Activated CD4-positive, CD25-positive, alpha-beta regulatory T cell (primary cell): ENCODE measurements around the gene C12orf56.
"Not testable (repeated sequence)": the region's sequence is repeated elsewhere in the genome, so short reads cannot be mapped to it uniquely, and the experiment has no call there.

Experiments used
- DNase-seq, 4 experiments: peaks; one replicate each; lab custom pipeline; 2025; lab: John Stamatoyannopoulos, UW

The C12orf56 gene

DNA sequence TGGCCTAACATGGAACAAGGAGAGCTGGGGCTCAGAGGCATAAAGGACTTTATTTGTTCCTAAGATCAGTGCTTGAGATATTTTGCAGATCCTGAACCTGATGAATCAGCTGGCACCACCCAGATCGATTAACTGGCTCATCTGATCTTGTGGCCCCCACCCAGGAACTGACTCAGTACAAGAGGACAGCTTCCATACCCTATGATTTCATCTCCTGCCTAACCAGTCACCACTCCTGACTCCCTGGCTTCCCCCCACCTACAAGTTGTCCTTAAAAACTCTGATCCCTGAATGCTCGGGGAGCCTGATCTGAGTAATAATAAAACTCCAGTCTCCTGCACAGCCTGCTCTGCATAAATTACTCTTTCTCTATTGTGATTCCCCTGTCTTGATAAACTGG is 5.1 kb downstream of the C12orf56 start:
- no peak for DNase-seq

DNA sequence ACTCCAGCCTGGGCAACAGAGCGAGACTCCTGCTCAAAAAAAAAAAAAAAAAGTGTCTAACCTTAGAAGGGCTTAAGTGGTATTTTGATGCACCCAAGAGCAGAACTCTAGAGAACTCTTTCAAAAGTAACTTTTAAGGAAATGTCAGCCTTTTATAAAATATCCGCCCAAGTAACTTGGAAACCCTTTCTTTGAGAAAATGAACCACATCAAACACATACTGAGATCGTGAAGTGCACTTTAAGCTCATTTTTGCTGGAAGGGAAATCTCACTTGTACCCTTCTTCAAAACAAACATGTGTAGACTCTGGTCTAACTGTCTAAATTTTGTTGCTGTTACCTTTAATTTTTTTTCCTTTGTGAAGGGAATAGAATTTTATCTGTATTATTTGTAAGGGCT is 5.5 kb downstream of the C12orf56 start:
- DNase-seq: no peak

DNA sequence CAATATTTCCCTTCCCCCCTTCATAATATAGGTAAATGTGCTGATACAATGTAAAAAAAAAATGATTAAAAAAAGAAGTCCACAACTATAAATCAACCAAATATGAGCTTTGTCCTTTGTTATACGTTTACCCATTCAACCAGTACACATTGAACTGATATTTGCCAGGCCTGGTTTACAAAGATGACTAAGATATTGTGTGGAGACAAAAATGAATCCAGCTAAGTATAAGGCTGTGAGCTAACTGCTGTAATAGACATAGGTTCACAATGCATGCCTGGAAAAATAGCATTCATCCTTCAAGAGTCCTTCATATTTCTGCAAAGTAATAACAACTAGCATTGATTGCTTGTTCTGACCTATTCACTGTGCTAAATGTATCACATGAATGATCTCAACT is 6.9 kb downstream of the C12orf56 start:
- DNase-seq: no peak

DNA sequence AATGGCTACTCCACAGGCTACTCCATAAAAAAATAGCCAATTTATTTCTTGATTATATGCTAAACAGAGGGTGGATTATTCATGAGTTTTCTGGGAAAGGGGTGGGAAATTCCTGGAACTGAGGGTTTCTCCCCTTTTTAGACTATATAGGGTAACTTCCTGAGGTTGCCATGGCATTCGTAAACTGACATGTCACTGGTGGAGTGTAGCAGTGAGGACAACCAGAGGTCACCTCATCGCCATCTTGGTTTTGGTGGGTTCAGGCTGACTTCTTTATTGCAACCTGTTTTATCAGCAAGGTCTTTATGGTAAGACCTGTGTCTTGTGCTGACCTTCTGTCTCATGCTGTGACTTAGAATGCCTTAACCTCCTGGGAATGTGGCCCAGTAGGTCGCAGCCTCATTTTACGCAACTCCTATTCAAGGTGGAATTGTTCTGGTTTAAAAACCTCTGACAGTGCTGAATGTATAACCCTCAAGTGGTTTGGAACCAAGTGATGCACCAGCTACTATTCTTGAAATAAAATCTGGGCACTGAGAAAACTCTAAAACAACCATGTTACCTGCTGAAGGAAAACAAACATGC is 27.7 kb downstream of the C12orf56 start:
- no peak for DNase-seq

DNA sequence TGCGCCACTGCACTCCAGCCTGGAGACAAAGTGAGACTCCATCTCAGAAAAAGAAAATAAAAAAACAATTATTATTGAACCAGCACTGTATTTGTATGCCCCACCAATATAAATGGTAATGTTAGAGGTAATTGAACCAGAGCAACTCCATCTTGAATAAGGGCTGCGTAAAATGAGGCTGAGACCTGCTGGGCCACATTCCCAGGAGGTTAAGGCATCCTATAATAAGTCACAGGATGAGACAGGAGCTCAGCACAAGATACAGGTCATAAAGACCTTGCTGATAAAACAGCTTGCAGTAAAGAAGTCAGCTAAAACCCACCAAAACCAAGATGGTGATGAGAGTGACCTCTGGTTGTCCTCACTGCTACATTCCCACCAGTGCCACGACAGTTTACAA is 29.4 kb downstream of the C12orf56 start:
- not testable (repeated sequence) for DNase-seq

DNA sequence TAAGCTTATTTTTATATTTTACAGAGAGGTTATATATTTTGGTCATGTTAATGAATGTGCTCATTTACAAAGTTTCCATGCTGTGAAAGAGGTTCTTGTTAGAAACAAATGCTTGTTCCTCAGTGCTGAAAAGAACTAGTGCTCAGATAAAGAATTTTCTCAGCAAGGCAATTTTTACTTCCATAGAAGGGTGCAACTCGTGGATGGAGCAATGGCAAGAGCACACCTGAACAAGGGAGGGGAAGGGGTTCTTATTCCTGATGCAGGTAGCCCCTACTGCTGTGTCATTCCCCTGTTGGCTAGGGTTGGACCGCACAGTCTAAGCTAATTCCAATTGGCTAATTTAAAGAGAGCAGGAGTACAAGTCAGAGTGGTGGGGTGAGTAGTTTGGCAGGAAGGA is 34.3 kb downstream of the C12orf56 start:
- DNase-seq: not testable (repeated sequence)

DNA sequence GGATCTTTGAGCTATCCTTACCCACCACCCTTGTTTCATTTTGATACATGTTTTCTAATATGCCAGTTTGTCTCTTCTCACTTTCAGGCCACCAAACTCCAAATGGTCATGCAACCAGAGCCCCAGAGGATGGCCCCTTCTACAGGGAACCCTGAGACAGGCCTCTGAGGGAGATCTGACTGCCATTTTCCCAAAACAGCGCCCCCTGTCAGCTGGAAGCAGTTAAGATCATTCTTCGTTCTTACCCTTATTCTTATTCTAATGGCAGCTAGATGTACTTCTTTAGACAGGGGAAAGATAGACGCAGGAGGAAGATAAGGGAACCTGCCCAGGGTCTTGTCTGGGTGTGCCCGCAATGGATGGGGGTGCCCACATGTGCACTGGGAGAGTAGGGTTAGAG is 38.4 kb downstream of the C12orf56 start:
- DNase-seq: no peak

DNA sequence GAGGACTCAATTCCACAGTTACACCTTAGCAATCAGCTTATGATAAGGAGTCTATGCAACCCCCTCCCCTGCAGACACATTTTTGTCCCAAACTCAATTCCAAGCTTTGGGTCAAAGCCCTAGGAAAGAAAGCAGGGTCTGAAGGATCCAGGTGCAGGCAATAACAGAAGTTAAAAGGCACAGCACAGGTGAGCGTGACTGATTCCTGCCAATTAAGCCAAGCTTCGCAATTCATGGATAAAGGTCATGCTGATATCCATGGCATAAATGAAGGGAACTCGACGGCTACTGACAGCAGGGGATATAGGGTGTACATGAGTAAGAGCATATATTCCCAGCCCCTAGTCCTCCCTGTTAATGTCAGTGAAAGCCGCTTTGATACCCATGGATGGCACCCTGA is 39.3 kb downstream of the C12orf56 start:
- no peak for DNase-seq

DNA sequence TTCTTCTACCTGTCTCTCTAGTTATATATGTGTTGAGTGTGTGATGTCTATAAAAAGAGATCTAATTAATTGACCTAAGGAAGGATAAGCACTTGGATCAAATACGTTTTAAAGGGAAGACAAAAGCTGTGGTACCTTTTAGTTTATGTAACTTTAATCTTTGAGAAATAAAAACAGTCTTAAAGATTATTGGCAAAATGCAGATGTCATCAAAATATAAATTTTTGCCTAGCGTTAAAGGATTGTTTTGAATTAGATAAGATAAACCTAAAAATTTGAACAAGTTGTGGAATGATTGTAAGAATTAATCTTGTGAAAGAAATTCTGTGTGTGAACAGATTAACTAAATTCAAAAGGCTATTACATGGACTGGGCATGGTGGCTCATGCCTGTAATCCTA is 42.9 kb downstream of the C12orf56 start:
- no peak for DNase-seq

DNA sequence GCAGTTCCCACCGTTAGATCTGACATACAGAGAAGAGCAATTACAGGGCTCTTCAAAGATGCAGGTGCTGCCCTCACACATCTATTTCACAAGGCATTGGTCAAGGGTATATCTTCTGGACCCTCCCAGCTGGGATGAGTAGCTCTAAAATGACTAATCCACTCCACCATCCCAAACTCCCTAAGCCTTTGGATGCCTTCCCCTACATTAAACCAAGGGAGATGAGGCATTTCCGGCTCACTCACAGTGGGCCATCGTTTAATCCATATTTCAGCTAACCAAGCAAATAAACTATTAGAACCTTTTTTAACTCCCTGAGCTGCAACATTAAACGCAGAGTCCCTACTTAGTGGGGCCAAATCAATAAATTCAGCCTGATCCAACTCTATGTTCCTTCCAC is 45.9 kb downstream of the C12orf56 start:
- DNase-seq: not testable (repeated sequence)

DNA sequence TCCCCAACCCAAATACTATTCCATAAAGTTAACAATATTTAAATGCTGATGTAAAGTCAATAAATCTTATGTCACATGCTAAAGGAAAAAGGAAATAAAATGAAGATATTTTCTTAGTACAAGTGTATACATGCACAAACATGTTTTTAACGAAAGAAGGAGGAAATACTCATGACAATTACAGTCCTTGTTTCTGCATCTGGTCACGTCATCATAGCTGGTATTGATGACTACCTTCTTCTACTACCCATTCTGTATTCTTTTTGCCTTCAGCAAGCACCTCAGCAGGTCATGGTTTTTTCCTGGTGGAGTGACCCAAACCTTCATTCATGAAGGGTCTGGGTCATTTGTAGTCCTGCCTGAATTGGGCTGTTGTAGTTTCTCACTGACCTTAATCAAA is 50.0 kb downstream of the C12orf56 start:
- not testable (repeated sequence) for DNase-seq

DNA sequence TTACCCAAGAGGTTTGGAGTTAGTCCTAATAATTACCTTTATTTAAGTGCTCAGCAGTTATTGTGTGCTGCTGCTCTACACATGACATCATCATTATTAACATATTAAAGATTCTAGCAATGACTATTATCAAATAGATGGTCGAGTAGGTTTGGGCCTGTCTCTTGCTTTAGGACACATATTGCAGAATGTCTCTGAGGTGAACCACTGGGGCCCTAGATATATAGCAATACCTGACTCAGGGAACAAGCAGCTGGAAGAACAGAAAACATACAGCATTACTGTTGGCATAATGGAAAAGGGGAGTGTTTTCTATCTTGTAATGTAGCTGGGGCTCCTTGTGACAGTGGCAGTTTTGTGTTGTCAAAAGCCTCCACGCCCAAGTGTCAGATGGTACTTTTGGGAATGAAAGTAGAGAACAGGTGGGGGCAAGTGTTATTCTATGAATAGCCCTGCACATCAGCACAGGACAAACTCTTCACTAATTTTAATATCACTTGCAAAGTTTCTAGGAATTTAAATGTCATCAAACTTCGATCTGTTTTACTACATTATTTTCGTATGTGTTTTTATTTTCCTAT is 54.6 kb downstream of the C12orf56 start:
- DNase-seq: no peak

DNA sequence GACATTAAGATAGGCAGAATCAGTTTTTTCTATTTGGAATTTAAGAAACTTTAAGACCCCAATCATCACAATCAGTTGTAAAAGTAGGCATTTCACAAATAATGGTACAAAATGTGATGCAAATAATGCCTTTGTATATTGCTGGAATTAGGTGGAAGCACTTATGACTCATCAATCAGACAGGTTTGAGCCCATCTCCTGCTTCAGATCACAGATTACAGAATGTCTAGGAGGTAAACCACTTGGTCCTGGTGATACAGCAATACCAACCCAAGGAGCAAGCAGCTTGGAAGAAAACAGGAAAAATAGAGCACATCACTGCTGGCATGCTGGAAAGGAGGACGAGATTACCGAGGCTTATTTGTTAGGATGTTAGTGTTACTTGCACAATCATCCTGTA is 57.6 kb downstream of the C12orf56 start:
- no peak for DNase-seq

DNA sequence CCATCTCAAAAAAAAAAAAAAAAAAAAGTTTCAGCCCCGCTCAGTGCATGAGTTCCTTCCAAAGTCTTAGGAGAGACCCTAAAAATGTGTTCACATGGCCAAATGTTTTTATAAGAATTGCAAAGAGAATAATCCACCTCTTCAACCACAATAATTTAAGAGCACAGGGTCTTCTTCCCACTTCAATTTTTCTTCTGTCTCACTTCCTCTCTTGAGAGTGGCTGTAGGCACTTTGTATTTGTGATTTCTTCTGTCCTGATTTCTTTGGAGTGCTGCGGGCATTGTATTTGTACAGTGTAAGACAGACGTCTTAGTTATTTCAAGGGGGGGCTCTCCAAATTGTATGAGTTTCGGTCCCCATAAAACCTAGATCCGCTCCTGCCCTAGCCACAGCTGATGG is 58.3 kb downstream of the C12orf56 start:
- DNase-seq: no peak

DNA sequence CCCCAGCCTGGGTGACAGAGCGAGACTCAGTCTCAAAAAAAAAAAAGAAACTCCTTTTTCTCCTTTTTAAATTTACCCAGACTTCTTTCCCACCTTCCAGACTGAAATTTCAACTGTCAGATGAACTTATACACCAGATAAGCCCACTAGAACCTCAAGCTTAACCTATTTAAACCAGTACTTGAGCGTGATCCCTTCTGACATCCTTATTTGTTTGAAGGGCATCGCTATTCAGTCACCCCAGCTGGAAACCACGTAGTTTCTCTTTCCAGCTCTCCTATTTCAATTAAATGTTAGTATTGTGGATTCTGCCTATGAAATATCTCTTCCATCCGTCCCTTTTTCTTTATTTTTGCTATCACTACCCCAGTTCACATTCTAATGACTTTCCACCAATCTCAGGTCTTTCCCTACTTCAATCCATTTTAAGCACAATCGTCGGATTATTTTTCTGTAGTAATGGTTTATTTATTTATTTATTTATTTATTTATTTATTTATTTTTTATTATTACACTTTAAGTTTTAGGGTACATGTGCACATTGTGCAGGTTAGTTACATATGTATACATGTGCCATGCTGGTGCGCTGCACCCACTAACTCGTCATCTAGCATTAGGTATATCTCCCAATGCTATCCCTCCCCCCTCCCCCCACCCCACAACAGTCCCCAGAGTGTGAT is 61.4 kb downstream of the C12orf56 start:
- DNase-seq: not testable (repeated sequence)

DNA sequence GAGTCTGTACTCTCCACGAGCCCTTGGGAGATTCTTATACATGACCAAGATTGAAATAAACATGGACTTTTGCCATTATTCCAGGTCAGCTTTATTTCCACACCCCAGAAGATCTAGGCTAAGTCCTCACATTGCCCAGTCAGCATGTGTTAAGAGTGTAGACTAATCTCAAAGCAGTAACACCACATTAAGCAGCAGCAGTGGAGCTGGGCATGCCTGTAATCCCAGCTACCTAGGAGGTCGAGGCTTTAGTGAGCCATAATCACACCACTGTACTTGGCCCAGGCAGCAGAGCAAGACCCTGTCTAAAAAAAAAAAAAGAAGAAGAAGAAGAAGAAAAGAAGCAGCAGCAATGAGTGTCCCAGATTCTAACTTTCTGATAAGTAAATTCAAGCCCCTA is 65.5 kb downstream of the C12orf56 start:
- DNase-seq: no peak

DNA sequence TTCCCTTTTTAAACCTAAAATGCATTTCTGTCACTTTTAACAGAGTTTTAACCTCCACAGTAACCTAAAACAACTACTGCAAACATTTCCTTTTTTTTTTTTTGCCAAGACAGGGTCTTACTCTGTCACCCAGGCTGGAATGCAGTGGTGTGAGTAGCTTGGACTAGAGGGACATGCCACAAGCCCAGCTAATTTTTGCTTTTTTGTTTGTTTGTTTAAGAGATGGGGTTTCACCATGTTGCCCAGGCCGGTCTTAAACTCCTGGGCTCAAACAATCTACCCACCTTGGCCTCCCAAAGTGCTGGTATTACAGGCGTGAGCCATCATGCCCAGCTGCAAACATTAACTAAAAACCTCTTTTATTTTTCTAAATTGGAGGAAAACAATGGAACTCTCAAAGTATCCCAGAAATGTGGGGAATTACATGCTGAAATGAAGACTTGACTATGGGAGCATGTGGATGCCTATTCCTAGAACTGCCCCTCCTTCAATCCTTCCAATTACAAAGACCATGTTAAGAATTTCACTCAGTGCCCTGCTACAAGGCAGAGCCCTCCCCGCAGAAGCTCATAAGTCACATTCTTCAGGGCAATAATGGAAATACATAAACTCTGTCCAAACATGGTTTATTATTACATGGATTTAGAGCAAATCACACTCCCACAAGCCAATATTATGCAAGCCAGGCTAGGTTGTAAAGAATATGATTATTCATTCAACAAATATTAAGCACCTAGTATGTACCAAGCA is 66.9 kb downstream of the C12orf56 start:
- DNase-seq: no peak

DNA sequence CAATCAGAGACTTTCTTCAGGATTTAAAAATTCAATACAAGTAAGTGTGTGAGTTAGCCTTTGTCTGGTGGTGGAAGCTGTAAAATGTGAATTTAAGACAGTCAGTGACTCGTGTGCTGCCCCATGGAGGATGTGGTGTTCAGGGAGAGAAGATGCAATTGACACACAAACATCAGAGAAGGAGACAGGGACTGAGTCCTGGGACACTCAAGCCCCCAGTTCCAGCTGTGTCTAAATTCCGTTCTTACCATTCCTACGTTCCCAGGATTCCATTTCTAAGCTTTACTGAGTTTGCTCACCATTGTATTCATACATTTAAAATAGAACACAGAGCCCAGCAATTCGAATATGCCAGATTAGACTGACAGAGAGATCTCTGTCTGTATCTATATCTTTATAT is 67.6 kb downstream of the C12orf56 start:
- no peak for DNase-seq

DNA sequence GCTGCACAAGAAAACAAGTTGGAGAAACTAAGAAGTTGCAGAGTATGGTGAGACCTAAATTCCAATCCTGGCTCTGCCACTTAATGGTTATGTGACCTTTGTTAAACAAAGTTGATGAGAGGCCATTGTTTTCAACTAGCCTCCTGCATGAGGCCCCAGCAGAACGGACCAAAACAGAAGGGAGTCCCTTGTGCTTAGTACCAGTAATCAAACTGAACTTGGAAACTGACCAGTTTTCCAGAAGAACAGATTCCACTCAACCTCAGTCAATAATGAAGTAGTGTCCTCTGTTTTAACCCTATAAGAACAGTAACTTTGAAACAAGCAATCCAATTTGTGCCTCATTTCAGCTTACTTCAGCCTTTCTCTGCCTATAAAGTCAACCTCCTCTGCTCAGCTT is 69.9 kb downstream of the C12orf56 start:
- no peak for DNase-seq

DNA sequence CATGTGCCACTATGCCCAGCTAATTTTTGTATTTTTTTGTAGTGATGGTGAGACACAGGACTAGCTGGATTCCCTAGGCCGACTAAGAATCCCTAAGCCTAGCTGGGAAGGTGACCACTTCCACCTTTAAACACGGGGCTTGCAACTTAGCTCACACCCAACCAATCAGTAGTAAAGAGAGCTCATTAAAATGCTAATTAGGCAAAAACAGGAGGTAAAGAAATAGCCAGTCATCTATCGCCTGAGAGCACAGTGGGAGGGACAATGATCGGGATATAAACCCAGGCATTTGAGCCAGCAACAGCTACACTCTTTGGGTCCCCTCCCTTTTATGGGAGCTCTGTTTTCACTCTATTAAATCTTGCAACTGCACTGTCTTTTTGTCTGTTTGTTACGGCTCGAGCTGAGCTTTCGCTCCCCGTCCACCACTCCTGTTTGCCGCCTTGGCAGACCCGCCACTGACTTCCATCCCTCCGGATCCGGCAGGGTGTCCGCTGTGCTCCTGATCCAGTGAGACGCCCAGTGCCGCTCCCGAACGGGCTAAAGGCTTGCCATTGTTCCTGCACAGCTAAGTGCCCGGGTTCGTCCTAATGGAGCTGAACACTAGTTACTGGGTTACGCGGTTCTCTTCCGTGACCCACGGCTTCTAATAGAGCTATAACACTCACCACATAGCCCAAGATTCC is 70.9 kb downstream of the C12orf56 start:
- not testable (repeated sequence) for DNase-seq

DNA sequence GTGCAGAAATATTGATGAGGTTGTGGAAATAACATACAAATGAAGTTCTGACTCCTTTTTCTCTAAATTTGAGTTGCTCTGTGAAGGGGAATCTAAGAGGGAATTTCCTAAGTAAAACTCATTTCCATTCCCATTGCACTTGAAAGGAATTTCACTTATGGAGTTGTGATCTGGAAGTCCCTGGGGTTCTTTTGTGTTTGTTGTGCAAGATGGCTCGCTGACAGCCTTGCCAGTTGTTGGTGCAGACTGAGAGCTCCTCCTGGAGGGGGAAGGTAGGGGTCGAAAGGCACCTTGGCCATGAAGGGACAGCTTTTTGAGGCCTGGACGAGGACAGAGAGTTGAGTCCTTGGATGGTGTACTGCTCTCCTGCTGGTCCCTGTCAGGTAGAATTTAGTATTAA is 72.0 kb downstream of the C12orf56 start:
- no peak for DNase-seq

DNA sequence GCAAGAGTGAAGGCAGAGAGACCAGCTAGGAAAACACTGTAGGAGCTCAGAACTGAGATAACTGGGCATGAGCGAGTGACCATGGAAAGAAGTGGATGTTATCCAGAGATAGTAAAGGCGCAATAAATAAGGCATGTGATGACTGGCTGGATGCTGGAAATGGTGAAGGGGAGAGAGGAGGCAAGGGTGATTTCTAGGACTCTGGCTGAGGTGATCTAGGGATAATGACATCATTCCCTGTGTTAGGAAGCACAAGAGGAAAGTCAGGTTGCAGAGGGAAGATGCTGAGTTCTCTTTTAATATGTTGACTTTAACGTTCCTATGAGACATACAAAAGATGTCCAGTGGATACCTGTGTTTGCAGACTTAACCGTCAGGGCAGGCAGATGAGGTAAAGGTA is 78.7 kb downstream of the C12orf56 start:
- DNase-seq: no peak
